NCI-H146 treated with DMSO at 0.1 percent for 48 hours (cell line): ENCODE results near the gene DPP6.

Source experiments
- DNase-seq: peaks from one replicate; lab custom pipeline; 2025; ENCODE audit not compliant: unreplicated experiment; lab: John Stamatoyannopoulos, UW

Gene DPP6

GRCh38 chr7:154512121-154512833 lies 460.1 kb downstream of the DPP6 start:
- no peak for DNase-seq

DNA sequence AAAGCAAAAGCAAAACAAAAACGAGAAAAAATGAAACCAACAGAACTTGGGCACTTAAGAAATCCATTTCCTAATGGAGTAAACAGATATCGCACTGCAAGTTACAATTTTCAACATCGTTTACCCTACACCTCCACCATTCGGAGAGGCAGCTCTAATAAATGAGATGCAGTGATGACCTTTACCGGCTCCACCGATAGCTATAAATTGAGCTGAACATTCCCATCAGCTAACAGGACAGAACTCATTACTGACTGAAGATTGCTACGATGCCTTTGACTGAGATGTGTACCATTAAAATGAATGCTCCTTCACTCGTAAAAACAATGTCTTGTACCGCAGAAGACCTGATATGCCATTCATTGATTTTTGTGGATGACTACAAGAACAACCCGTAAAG lies 465.6 kb downstream of the DPP6 start:
- DNase-seq = no peak

GRCh38 chr7:154519229-154519628 lies 467.0 kb downstream of the DPP6 start:
- DNase-seq = no peak

GRCh38 chr7:154530136-154530535 lies 477.9 kb downstream of the DPP6 start:
- no peak for DNase-seq

DNA sequence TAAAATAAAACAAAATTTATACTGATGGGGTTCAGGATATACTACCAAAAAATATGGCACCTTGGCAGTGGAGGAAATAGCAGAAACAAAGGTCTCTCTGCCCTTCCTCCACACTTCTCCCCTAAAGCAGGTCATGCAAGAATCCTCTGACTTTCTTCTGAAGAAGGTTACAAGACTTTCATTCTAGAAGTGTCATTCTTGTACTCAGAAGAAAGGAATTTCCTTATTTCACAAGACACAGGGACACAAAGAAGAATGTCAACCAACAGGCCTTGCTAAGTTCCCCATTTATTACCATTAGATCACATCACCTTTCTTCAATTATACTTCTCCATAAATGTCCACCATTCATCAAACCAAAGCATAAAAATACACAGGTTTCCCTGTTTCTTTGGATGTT lies 480.6 kb downstream of the DPP6 start:
- DNase-seq = no peak

- no peak for DNase-seq
Observed at GRCh38 chr7:154540596-154540995, 488.4 kb downstream of the DPP6 start.

DNA sequence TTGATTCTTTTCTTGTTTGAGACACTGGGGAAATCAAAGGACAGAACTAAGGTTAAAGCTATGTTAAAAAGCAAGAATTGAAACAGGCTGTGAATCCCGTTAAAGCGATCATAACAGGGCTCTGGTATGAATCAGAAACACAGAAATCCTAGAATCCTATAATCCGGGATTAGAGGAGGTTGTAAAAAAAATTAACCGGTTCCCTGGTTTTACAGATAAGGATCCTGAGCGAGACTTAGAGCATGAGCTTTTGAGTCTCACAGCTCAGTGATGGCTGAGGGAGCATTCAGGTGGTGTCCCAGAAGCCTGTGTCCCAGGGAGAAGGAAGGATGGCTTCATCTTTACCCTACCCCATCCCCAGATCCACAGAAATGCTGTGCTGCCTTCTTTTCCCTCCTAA lies 489.4 kb downstream of the DPP6 start:
- no peak for DNase-seq

DNA sequence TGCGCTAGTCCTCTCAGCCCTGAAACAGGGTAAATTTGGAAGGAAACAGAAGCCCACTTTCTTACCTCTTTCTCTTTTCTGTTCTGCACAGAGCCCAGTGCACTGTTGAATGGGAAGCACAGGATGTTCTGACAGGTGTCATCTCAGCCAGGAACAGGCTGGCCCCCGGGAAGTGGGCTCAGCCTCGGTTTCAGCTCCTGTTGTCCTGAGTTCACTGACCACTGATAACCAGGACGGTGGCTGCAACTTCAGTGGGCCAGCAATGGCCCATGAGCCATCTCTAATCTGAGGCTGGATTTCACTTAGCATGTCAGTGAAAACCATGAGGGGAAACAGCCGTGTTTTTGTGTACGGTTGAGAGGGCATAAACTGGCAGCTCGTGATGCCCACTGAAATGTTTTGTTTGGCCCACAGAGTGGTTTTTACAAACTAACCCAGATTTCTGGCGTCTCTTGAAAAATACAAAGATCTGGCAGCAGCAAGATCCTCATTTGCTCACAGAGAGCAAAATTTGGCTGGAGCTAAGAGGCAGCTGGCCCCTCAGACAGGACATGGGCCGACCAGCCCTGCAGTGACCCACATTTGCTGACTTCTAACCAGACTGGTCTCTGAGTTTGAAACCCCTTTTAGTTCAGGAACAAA lies 494.9 kb downstream of the DPP6 start:
- DNase-seq = no peak

GRCh38 chr7:154553711-154554265 lies 501.6 kb downstream of the DPP6 start:
- DNase-seq = no peak

GRCh38 chr7:154559454-154559853 lies 507.3 kb downstream of the DPP6 start:
- no peak for DNase-seq

- no peak for DNase-seq
Observed at GRCh38 chr7:154564676-154565075, 512.5 kb downstream of the DPP6 start.

DNA sequence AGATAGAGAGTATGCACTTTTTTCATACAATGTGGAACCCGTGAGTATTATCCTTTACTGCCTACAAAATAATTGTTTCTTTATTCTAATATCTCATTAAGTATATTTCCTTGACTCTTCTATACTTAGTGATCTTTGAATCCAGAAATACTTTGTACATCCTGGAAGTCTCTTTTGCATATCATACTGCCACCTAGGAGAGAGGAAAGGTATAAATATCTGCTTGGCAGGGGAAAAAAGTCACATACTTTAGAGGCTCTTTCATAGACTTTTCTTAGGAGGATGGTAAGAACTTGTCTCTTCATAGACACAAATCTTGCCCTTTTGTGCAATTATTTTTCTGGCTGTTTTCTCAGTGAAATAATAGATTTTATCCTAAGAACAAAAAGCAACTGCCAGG lies 514.7 kb downstream of the DPP6 start:
- no peak for DNase-seq

DNA sequence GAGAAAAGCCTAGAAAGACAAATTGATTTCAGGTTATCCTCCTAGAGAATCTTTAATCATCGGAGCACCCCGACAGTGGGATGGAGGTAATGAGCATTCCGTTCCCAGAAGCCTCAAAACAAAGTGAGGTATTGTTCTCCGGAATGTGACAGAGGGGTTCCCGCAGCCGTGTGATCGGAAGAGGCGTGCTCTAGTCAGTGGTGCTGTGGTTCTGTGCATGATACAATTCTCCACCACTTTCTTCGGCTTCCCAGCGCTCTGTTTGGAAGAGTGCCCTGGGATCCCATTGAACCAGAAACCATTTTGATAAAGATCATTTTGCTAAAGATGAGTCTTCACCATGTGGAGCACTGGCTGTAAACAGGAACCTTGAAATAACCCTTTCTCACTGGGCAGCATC lies 516.1 kb downstream of the DPP6 start:
- no peak for DNase-seq

DNA sequence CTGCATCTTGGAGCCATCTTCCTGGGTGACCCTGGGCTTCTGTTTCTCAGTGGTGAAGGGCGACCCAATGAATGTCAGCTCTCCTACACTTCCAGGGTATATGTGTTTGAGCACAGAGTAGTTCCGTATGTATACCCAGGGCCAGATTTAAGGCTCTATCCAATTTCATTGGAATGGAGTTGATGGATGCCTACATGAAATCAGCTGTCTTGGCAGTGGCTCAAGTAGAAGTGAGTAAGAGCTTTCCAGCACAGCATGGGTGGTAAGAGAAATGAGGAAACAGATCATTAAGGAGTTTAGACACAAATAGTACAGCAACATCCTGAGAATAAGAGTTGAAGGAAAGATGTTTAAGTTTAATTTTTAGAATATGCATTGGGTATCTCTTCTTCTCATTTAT lies 517.7 kb downstream of the DPP6 start:
- no peak for DNase-seq

DNA sequence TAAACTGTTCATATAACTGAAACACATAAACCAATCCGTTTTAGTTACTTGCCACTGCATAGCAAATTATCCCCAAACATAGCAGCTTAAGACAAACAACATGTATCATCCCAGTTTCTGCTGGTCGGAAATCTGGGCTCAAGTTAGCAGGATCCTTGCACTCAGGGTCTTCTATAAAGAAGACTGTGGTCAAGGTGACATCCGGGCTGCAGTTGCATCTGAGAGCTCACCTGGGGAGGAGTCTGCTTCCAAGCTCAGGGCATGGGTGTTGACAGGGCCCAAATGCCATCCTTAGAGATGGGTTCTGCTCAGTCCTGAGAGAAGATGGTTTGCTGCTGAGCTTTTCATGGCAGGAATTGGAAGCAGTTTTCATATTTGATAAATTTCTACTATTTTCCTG lies 519.6 kb downstream of the DPP6 start:
- DNase-seq = no peak

- DNase-seq = no peak
Observed at GRCh38 chr7:154574235-154574634, 522.0 kb downstream of the DPP6 start.

GRCh38 chr7:154575497-154575896 lies 523.3 kb downstream of the DPP6 start:
- DNase-seq = no peak

DNA sequence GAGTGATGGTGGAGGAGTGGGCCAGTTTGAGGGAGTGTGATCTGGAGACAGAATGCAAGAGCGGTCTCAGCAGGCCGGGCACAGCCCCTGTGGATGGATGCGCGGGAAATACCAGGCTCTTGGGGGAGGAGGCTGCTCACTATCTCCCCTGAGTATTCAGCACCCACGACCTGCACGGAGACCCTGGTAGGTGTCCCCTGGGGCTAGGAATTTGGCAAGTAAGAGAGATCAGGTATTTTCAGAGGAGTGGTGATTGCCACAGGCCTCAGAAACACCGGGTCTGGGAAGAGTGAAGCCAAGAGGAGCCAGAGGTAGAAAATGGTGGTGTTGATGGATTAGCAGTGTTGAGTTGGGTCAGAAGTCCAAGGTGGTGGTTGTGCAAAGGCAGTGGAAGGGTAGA lies 524.4 kb downstream of the DPP6 start:
- no peak for DNase-seq

DNA sequence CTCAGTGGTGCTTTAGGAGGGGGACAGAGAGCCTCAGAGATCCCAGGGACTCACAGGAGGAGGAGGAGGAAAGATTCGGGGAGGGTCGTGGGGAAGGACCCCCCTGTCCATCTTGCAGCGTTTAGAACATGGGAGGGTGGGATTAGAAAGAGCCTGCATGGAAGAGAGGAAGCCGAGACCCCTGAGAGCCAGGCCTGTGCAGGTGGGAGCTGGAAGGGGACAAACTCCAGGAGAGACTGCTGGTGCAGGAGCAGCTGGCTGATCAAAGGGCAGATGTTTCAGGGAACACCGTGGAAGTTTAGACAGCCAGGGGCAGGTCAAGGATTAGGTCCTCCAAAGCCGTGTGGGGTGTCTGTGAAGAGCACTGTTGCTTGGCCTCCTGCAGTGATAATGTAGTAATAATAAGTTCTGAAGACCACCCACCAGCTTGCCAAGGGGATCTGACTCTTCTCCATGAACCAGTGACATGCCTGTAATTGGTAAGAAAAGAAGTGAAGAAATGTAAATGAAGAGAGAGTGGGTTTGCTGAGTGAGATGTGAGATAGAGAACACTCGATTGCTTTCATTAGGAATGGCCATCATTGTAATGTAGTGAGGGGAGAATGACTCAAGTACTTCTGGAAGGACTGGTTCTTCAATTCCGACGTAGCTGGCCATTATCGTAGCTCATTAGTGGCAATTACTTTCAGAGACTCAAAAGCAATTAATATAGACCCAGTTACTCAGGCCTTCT lies 525.1 kb downstream of the DPP6 start:
- no peak for DNase-seq

DNA sequence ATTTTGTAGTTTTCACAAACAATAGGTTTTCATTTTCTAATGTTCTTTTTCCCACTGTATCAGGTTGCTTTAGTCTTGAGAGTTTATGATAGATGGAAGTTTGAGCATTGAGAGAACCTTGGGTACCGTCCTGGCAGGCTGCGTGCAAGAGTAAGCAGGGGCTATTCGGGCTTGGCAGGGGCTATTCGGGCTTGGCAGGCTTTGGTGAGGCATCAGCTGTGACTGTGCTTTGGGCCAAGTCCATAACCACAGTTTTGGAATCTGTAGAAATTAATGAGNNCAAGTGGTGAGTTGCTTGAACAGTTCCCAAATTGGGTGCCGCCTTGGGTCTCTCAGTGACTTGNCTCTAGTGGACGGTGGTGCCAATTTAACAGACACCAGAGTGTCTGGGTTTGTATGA lies 526.1 kb downstream of the DPP6 start:
- DNase-seq = no peak

- no peak for DNase-seq
Observed at GRCh38 chr7:154579711-154580110, 527.5 kb downstream of the DPP6 start.
